Smooth muscle cell (in vitro differentiated cells): ENCODE data around the gene CDC42EP2. TPM values are rescaled to one million over a fixed set of nuclear protein-coding genes. Genes with fewer than 3 reads are reported as not detected.

ENCODE experiments used
- DNase-seq: peaks from one replicate; lab custom pipeline; 2025; ENCODE audit not compliant: unreplicated experiment; lab: John Stamatoyannopoulos, UW
- H2AFZ ChIP-seq: fragments of 200-600 bp; sonication (generic); 2 replicates; pipeline ENCODE4 v1.6.0; 2016; ENCODE audit warnings: antibody characterized with exemption, low read depth, mild to moderate bottlenecking
- H3F3A ChIP-seq: fragments of 200-600 bp; sonication (generic); 2 replicates; pipeline ENCODE4 v1.6.0; 2017; ENCODE audit warnings: antibody characterized with exemption, low read depth
- H3K27ac ChIP-seq: fragments of 200-600 bp; sonication (generic); 2 replicates; pipeline ENCODE4 v1.5.1; 2016; ENCODE audit warnings: low read depth, mild to moderate bottlenecking
- H3K27me3 ChIP-seq: fragments of 200-600 bp; sonication (generic); 2 replicates; pipeline ENCODE4 v1.6.1; 2016; ENCODE audit warnings: low read depth, mild to moderate bottlenecking
- H3K36me3 ChIP-seq: fragments of 200-600 bp; sonication (generic); 2 replicates; pipeline ENCODE4 v1.5.1; 2016; ENCODE audit warnings: low read depth
- H3K4me1 ChIP-seq: fragments of 200-600 bp; sonication (generic); 2 replicates; pipeline ENCODE4 v1.5.1; 2016; ENCODE audit warnings: low read depth
- H3K4me2 ChIP-seq: fragments of 200-600 bp; sonication (generic); 2 replicates; pipeline ENCODE4 v1.6.0; 2016; ENCODE audit warnings: mild to moderate bottlenecking
- H3K4me3 ChIP-seq: fragments of 200-600 bp; sonication (generic); 2 replicates; pipeline ENCODE4 v1.5.1; 2016; ENCODE audit warnings: mild to moderate bottlenecking
- H3K79me2 ChIP-seq: fragments of 200-600 bp; sonication (generic); 2 replicates; pipeline ENCODE4 v1.6.0; 2016; ENCODE audit warnings: low read depth, mild to moderate bottlenecking
- H3K9ac ChIP-seq: fragments of 200-600 bp; sonication (generic); 2 replicates; pipeline ENCODE4 v1.6.0; 2016; ENCODE audit warnings: low read depth
- H3K9me3 ChIP-seq: fragments of 200-600 bp; sonication (generic); replicated peaks from 2 replicates; pipeline ENCODE4 v1.5.1; 2016; ENCODE audit warnings: low read depth
- H4K20me1 ChIP-seq: fragments of 200-600 bp; sonication (generic); 2 replicates; pipeline ENCODE4 v1.6.0; 2016; ENCODE audit warnings: low read depth
- CTCF ChIP-seq: fragments of 200-600 bp; sonication (generic); IDR thresholded peaks from 2 replicates; pipeline ENCODE4 v1.5.1; 2017; ENCODE audit warnings: borderline replicate concordance, mild to moderate bottlenecking, antibody characterized with exemption; ENCODE audit not compliant: insufficient read depth, poor library complexity, severe bottlenecking
- WGBS: methylation state at CpG from one replicate; pipeline ENCODE4 v1.1.7; 2016; ENCODE audit warnings: low lambda C conversion rate; 5-methylcytosine and 5-hydroxymethylcytosine counted together
- polyA plus RNA-seq: library from polyadenylated mRNA; unstranded; fragments of >200 nt; fragmentation: Nextera tagmentation; extraction: Ambion mirVana; gene quantifications from 2 replicates; pipeline ENCODE4 v1.2.1, GENCODE V29; 2016
- total RNA-seq: library from RNA; depleted of rRNA; stranded (reverse); fragments of >200 nt; gene quantifications from 2 replicates; pipeline ENCODE4 v1.2.3, GENCODE V29; 2014

Gene CDC42EP2
- total and polyA plus RNA-seq, 2 experiments from 2014 or later = 4.0 to 7.8 TPM

GRCh38 chr11:65362966-65363365, 48.3 kb downstream of the CDC42EP2 start:
- WGBS = 96% methylated on average over 6 of the region's 6 CpGs
- Histone ChIP-seq H3F3A (no peaks in the 10 kb centered on the region), H3K79me2 (peaks cover 5% of the 10 kb centered on the region), H3K9ac (no peak overlapping the region), H3K27me3 (peaks cover 2% of the 10 kb centered on the region), H4K20me1 (no peaks in the 10 kb centered on the region), H3K9me3 (no peaks in the 10 kb centered on the region), H3K4me3 (no peak overlapping the region), H3K27ac (no peak overlapping the region), H3K36me3 (no peaks in the 10 kb centered on the region), H2AFZ (no peak overlapping the region), H3K4me2 (no peak overlapping the region), H3K4me1 (no peaks in the 10 kb centered on the region)
- no peak for TF ChIP-seq CTCF
- no peak for DNase-seq

GRCh38 chr11:65363770-65364169, 49.1 kb downstream of the CDC42EP2 start:
- H3K4me2 ChIP-seq = no peak overlapping the region
- H2AFZ ChIP-seq = no peak overlapping the region
- no peaks in the 10 kb centered on the region for H4K20me1 ChIP-seq
- no peaks in the 10 kb centered on the region for H3K27me3 ChIP-seq
- no peaks in the 10 kb centered on the region for H3F3A ChIP-seq
- no peak overlapping the region for H3K27ac ChIP-seq
- 86% methylated on average over 3 of the region's 3 CpGs for WGBS
- peaks cover 5% of the 10 kb centered on the region for H3K79me2 ChIP-seq
- H3K9me3 ChIP-seq = no peaks in the 10 kb centered on the region
- no peak overlapping the region for H3K9ac ChIP-seq
- no peaks in the 10 kb centered on the region for H3K4me1 ChIP-seq
- no peak overlapping the region for H3K4me3 ChIP-seq
- no peak for TF ChIP-seq CTCF
- H3K36me3 ChIP-seq = no peaks in the 10 kb centered on the region
- DNase-seq = no peak

- Histone ChIP-seq H3K27ac (no peak overlapping the region), H3K4me1 (no peaks in the 10 kb centered on the region), H2AFZ (no peak overlapping the region), H3K36me3 (no peaks in the 10 kb centered on the region), H3K9me3 (no peaks in the 10 kb centered on the region), H3K79me2 (peaks cover 5% of the 10 kb centered on the region), H3K4me3 (peak overlapping the region; percentile 4), H3K4me2 (peak overlapping the region; percentile 33), H3F3A (peaks cover 3% of the 10 kb centered on the region), H3K27me3 (no peaks in the 10 kb centered on the region), H3K9ac (no peak overlapping the region), H4K20me1 (no peaks in the 10 kb centered on the region)
- 4% methylated on average over 4 of the region's 4 CpGs for WGBS
- TF ChIP-seq CTCF = peak; percentile 81
- DNase-seq = no peak
Observed at GRCh38 chr11:65366340-65366773, 51.7 kb downstream of the CDC42EP2 start.

- TF ChIP-seq CTCF = no peak
- Histone ChIP-seq H3K9me3 (no peaks in the 10 kb centered on the region), H3K4me2 (peak overlapping the region; percentile 37), H3K4me1 (no peaks in the 10 kb centered on the region), H3K4me3 (no peak overlapping the region), H3K27me3 (no peaks in the 10 kb centered on the region), H3K27ac (peak overlapping the region; percentile 95), H3K36me3 (no peaks in the 10 kb centered on the region), H3K9ac (peak overlapping the region; percentile 79), H3K79me2 (peaks cover 5% of the 10 kb centered on the region), H4K20me1 (no peaks in the 10 kb centered on the region), H2AFZ (no peak overlapping the region), H3F3A (peaks cover 9% of the 10 kb centered on the region)
- no peak for DNase-seq
- 80% methylated on average over 6 of the region's 6 CpGs for WGBS
Observed at GRCh38 chr11:65370659-65371049, 56.0 kb downstream of the CDC42EP2 start.
